Keratinocyte (primary cell): ENCODE data around the gene GSTCD.
A peak's percentile ranks its signal among the peaks of the same experiment; 100 is the strongest.

ENCODE experiments used
- EZH2 ChIP-seq: IDR thresholded peaks from one replicate; pipeline ENCODE4 v1.6.1; 2012; ENCODE audit warnings: inconsistent platforms, mild to moderate bottlenecking, low read length, moderate library complexity
- TF ChIP-seq, protein P1 (sequence below), 3 experiments: IDR thresholded peaks in 1 of 3; conservative IDR thresholded peaks in 1 of 3; optimal IDR thresholded peaks in 1 of 3; 2 replicates in 2 of 3; 3 replicates in 1 of 3; pipeline versions ENCODE3 to v1.5.1; 2011; ENCODE audit warnings: low read length in 3 of 3, mild to moderate bottlenecking in 3 of 3, moderate library complexity in 2 of 3, control low read depth in 1 of 3, inconsistent platforms in 1 of 3; ENCODE audit not compliant: insufficient read depth in 2 of 3; ENCODE audit errors: extremely low read depth in 1 of 3

DNA sequence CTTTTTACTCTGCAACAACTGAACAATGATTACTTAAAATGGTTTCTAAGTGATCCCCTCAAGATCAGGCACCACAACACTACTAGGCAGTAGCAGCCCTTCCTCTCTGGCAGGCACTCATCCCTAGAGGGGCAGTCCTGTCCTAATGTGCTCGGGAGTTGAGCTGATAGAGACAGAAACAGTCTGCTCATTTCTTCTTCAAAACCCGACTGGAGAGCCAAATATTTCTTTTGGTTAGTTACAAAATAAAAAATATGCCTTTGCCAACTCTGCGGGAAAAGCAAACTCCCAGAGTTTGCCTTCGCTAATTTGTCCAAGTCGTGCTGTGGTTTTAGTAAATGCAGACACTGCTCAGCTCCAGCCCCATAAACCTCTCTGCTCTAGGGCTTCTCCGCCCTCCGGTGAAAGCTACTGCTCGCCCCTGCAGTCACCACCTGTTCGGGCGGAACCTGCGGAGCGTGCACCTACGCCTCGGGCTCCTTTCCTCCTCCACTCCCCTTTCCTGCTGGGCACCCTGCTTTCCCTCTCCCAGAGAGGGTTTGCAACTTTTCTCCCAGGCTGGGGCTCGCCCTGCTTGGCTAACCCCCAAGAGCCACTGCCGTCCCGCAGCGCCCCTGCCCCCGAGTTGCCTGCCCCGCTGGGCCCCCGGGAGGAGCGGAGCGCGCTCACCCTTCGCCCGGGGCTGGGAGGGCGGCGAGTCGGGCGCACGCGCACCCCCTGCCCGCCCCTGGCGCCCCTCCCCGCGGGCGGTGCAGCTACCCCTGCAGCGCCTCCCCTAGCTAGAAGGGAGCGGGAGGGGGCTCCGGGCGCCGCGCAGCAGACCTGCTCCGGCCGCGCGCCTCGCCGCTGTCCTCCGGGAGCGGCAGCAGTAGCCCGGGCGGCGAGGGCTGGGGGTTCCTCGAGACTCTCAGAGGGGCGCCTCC is 186.3 kb downstream of the GSTCD start, which contains the start of gene NPNT:
- TF ChIP-seq, protein P1, sequence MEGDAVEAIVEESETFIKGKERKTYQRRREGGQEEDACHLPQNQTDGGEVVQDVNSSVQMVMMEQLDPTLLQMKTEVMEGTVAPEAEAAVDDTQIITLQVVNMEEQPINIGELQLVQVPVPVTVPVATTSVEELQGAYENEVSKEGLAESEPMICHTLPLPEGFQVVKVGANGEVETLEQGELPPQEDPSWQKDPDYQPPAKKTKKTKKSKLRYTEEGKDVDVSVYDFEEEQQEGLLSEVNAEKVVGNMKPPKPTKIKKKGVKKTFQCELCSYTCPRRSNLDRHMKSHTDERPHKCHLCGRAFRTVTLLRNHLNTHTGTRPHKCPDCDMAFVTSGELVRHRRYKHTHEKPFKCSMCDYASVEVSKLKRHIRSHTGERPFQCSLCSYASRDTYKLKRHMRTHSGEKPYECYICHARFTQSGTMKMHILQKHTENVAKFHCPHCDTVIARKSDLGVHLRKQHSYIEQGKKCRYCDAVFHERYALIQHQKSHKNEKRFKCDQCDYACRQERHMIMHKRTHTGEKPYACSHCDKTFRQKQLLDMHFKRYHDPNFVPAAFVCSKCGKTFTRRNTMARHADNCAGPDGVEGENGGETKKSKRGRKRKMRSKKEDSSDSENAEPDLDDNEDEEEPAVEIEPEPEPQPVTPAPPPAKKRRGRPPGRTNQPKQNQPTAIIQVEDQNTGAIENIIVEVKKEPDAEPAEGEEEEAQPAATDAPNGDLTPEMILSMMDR (optimal IDR thresholded peaks at IDR 0.05 in 1 of 3, IDR thresholded peaks at IDR 0.05 in 1 of 3, conservative IDR thresholded peaks at IDR 0.05 in 1 of 3; ENCODE audit: extremely low read depth in 1 of 3, insufficient read depth in 2 of 3, low read length in 3 of 3) = no peak
- TF ChIP-seq EZH2 = peak; percentile 57
